SK-N-MC (cell line): ENCODE measurements around the gene AQP9.

Experiments
- DNase-seq: peaks from one replicate; pipeline ENCODE4 v3.0.0-alpha.2; 2011; ENCODE audit warnings: low read depth, low spot score
- H3K27ac ChIP-seq: fragments of 200-600 bp; sonication (generic); 2 replicates; pipeline ENCODE4 v1.5.1; 2016; ENCODE audit warnings: mixed run types
- H3K36me3 ChIP-seq: fragments of 200-600 bp; sonication (generic); 2 replicates; pipeline ENCODE4 v1.6.1; 2017; ENCODE audit warnings: antibody characterized with exemption, low read length, mixed read lengths; ENCODE audit not compliant: insufficient read depth
- H3K4me3 ChIP-seq: fragments of 200-600 bp; sonication (generic); 2 replicates; pipeline ENCODE4 v1.5.1; 2016
- H3K9ac ChIP-seq: fragments of 200-600 bp; sonication (generic); 2 replicates; pipeline ENCODE4 v1.8.0; 2017; ENCODE audit warnings: mixed run types, mixed read lengths; ENCODE audit not compliant: insufficient read length
- H3K9me3 ChIP-seq: fragments of 200-600 bp; sonication (generic); 2 replicates; pipeline ENCODE4 v1.6.1; 2017; ENCODE audit warnings: low read depth, mild to moderate bottlenecking, antibody characterized with exemption, low read length, moderate library complexity, mixed read lengths
- EZH2 ChIP-seq: fragments of 200-600 bp; sonication (generic); IDR thresholded peaks from one replicate; pipeline ENCODE4 v1.6.1; 2017; ENCODE audit warnings: antibody characterized with exemption
- FOXP2 ChIP-seq: optimal IDR thresholded peaks from 2 replicates; pipeline ENCODE3; 2011; ENCODE audit warnings: mild to moderate bottlenecking, moderate library complexity; ENCODE audit not compliant: insufficient read depth; ENCODE audit errors: extremely low read length, control extremely low read depth
- POLR2AphosphoS5 ChIP-seq: IDR thresholded peaks from 2 replicates; pipeline ENCODE4 v1.6.1; 2012; ENCODE audit warnings: mild to moderate bottlenecking, low read depth, low read length, borderline replicate concordance

The AQP9 gene

DNA sequence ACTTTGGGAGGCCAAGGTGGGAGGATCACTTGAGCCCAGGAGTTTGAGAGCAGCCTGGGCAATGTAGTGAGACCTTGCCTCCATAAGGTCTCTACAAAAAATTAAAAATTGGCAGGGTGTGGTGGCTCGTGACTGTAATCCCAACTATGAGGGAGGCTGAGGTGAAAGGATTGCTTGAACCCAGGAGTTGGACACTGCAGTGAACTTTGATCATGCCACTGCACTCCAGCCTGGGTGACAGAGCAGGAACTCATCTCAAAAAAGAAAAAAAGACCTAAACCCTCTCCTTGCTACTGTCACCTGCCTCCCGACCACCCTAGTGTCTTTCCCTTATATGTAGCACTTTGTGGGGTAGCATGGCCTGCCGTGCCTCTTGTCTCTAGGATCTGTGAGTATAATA, 23.8 kb upstream of the AQP9 start:
- H3K36me3 ChIP-seq, result no peaks in the 10 kb centered on the region

GRCh38 chr15:58114812-58115211, 23.4 kb upstream of the AQP9 start:
- no peaks in the 10 kb centered on the region for H3K36me3 ChIP-seq
- no peaks in the 10 kb centered on the region for H3K9me3 ChIP-seq
- no peak overlapping the region for H3K4me3 ChIP-seq
- TF ChIP-seq EZH2 (no peak), POLR2AphosphoS5 (no peak), FOXP2 (no peak)
- no peak overlapping the region for H3K9ac ChIP-seq
- DNase-seq, result no peak
- H3K27ac ChIP-seq, result no peak overlapping the region

More for the DNA sequence above, 23.8 kb upstream of the AQP9 start:
- no peaks in the 10 kb centered on the region for H3K9me3 ChIP-seq
- no peak overlapping the region for H3K9ac ChIP-seq
- no peak overlapping the region for H3K27ac ChIP-seq
- no peak for TF ChIP-seq FOXP2
- no peak for TF ChIP-seq EZH2
- TF ChIP-seq POLR2AphosphoS5, result no peak
- DNase-seq, result no peak
- no peak overlapping the region for H3K4me3 ChIP-seq

GRCh38 chr15:58115692-58116091, 22.5 kb upstream of the AQP9 start:
- Histone ChIP-seq H3K36me3 (no peaks in the 10 kb centered on the region), H3K27ac (no peak overlapping the region), H3K9me3 (no peaks in the 10 kb centered on the region), H3K4me3 (no peak overlapping the region), H3K9ac (no peak overlapping the region)
- no peak for DNase-seq
- TF ChIP-seq POLR2AphosphoS5, result no peak
- TF ChIP-seq FOXP2, result no peak
- no peak for TF ChIP-seq EZH2

DNA sequence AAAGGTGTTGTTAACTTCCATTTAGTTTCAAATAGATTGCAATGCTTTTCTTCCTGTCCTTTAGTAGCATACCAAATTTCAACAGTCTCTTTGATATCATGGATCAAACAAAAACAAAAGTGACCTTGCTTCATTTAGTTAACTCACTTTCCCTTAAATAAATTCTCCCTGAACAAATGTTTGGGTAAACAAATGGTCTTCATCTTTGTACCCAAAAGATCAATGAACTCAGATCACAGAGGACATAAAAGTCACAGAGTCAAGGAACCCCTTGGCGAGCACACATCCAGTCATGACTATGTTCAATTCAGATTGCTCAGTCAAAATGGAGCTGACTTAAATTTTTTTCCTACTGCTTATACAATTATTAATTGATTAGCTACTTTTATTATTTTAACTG, 20.6 kb upstream of the AQP9 start:
- H3K9me3 ChIP-seq, result no peaks in the 10 kb centered on the region
- DNase-seq, result no peak
- H3K4me3 ChIP-seq, result no peak overlapping the region

GRCh38 chr15:58118272-58118671, 19.9 kb upstream of the AQP9 start:
- Histone ChIP-seq H3K36me3 (no peaks in the 10 kb centered on the region), H3K9ac (no peak overlapping the region), H3K27ac (no peak overlapping the region), H3K9me3 (no peaks in the 10 kb centered on the region), H3K4me3 (no peak overlapping the region)
- DNase-seq, result no peak
- TF ChIP-seq FOXP2, result no peak
- no peak for TF ChIP-seq POLR2AphosphoS5

More for the DNA sequence above, 20.6 kb upstream of the AQP9 start:
- no peak overlapping the region for H3K9ac ChIP-seq
- no peak overlapping the region for H3K27ac ChIP-seq
- TF ChIP-seq POLR2AphosphoS5 (no peak), EZH2 (no peak), FOXP2 (no peak)
- H3K36me3 ChIP-seq, result no peaks in the 10 kb centered on the region

DNA sequence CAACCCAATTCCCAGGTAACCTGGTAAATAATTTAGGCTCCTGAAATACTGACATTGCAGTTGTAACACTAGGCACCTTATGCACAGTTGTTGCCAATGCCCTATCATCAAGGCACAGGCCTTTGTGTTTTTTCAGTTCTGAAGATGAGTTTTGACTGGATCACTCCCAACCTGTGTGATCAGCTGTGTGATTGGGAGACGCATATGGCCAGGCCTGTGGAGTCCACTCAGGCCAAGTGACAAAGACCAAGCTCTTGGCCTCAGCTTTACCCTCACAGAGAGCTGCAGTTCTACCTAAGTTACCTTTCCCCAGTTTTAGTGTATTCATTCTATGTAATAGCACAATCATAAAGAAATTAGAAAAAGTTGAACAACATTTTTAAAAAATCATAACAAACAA, 19.2 kb upstream of the AQP9 start:
- Histone ChIP-seq H3K9ac (no peak overlapping the region), H3K9me3 (no peaks in the 10 kb centered on the region), H3K4me3 (no peak overlapping the region), H3K36me3 (no peaks in the 10 kb centered on the region), H3K27ac (no peak overlapping the region)
- TF ChIP-seq POLR2AphosphoS5, result no peak
- no peak for TF ChIP-seq EZH2
- TF ChIP-seq FOXP2, result no peak
- no peak for DNase-seq

DNA sequence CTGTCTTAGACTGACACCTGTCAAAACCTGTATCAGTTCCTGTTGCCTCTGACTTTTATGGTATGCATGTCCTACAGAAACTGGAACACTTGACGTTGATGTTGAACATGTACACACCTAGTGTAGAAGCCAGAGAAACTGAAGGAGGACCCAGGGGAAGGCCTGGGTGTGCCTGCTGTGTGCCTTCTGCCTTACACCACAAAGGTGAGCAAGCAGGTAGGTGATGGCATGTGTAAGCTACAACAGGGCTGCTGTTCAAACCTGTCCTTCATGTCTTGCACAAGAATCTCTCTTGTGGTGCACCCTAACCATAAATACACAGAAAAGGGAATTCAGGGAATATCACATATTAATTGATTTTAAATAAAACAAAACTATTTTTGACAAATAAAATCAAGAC, 13.6 kb upstream of the AQP9 start:
- Histone ChIP-seq H3K27ac (no peak overlapping the region), H3K4me3 (no peak overlapping the region), H3K9me3 (no peaks in the 10 kb centered on the region), H3K9ac (no peak overlapping the region), H3K36me3 (no peaks in the 10 kb centered on the region)
- no peak for TF ChIP-seq FOXP2
- no peak for TF ChIP-seq EZH2
- DNase-seq, result no peak

GRCh38 chr15:58125333-58125732, 12.8 kb upstream of the AQP9 start:
- no peak overlapping the region for H3K9ac ChIP-seq
- no peak overlapping the region for H3K4me3 ChIP-seq
- TF ChIP-seq FOXP2 (no peak), POLR2AphosphoS5 (no peak), EZH2 (no peak)
- no peak overlapping the region for H3K27ac ChIP-seq
- no peaks in the 10 kb centered on the region for H3K9me3 ChIP-seq
- no peaks in the 10 kb centered on the region for H3K36me3 ChIP-seq
- no peak for DNase-seq

DNA sequence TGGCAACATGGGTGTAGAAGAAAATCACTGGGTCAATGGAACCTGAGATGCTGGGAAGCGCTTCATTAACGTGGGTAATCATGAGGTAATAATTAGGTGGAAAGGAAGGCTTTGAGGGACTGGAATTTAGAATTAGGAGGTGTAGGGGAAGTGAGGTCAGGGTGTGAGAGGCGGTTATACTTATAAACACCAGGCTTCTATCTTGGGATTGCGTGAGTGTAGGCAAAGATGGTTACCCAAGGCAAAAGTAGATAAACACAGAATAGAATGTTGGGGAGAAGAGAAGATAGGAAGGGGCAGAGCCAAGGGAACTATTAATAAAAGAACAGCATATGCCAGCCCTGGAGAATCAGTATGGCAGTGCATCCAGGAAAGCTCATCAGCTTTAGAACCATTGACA, 3.3 kb upstream of the AQP9 start:
- Histone ChIP-seq H3K9ac (no peak overlapping the region), H3K27ac (no peak overlapping the region), H3K9me3 (no peaks in the 10 kb centered on the region), H3K36me3 (no peaks in the 10 kb centered on the region), H3K4me3 (no peak overlapping the region)
- DNase-seq, result no peak
- TF ChIP-seq EZH2 (no peak), FOXP2 (no peak), POLR2AphosphoS5 (no peak)
